ENCODE results near the gene MLLT3.

The MLLT3 gene

GRCh38 chr9:20614602-20615216, 7.6 kb downstream of the MLLT3 start:
- ATAC-seq = no peak
- TF ChIP-seq RARB (CRISPR knock-in tag; IDR thresholded peaks at IDR 0.05) (no peak), ISL1 (CRISPR knock-in tag; IDR thresholded peaks at IDR 0.05) (no peak), TOX (CRISPR knock-in tag; IDR thresholded peaks at IDR 0.05; ENCODE audit: borderline replicate concordance) (no peak), PATZ1 (CRISPR knock-in tag; IDR thresholded peaks at IDR 0.05; ENCODE audit: borderline replicate concordance) (no peak), ZNF70 (CRISPR knock-in tag; IDR thresholded peaks at IDR 0.05) (no peak), CREB5 (CRISPR knock-in tag; IDR thresholded peaks at IDR 0.05; ENCODE audit: low read depth) (no peak), ZC3H10 (CRISPR knock-in tag; IDR thresholded peaks at IDR 0.05) (no peak), ESRRG (CRISPR knock-in tag; IDR thresholded peaks at IDR 0.05) (no peak), ZFP30 (CRISPR knock-in tag; IDR thresholded peaks at IDR 0.05) (no peak), OSR1 (CRISPR knock-in tag; IDR thresholded peaks at IDR 0.05) (no peak), CSRNP3 (CRISPR knock-in tag; IDR thresholded peaks at IDR 0.05) (no peak), GLIS3 (CRISPR knock-in tag; IDR thresholded peaks at IDR 0.05) (no peak), ZFP3 (CRISPR knock-in tag; IDR thresholded peaks at IDR 0.05) (no peak), BACH2 (CRISPR knock-in tag; IDR thresholded peaks at IDR 0.05; ENCODE audit: borderline replicate concordance) (no peak)

GRCh38 chr9:20611691-20612287, 10.5 kb downstream of the MLLT3 start:
- TF ChIP-seq CSRNP3 (CRISPR knock-in tag; IDR thresholded peaks at IDR 0.05) (no peak), CSDC2 (CRISPR knock-in tag; IDR thresholded peaks at IDR 0.05) (no peak), ISL1 (CRISPR knock-in tag; IDR thresholded peaks at IDR 0.05) (peak; percentile 84), POU6F1 (CRISPR knock-in tag; IDR thresholded peaks at IDR 0.05; ENCODE audit: borderline replicate concordance, low read depth) (0 out of 2 replicates have a peak, but pooled peaks have one; percentile 43)
- ATAC-seq = peak; percentile 66; the same call in 2 of the 3 replicates

- ATAC-seq = no peak
- no peak for TF ChIP-seq ZC3H10 (CRISPR knock-in tag; IDR thresholded peaks at IDR 0.05)
- no peak for TF ChIP-seq TSHZ2 (CRISPR knock-in tag; IDR thresholded peaks at IDR 0.05)
- no peak for TF ChIP-seq ESRRG (CRISPR knock-in tag; IDR thresholded peaks at IDR 0.05)
- TF ChIP-seq BACH2 (CRISPR knock-in tag; IDR thresholded peaks at IDR 0.05; ENCODE audit: borderline replicate concordance) = no peak
These were observed 11.7 kb downstream of the MLLT3 start for GRCh38 chr9:20610591-20610990.

Measured in SK-N-SH treated with all-trans-retinoic acid at 6 μM for 48 hours (cell line).